Activated CD4-positive, alpha-beta T cell treated with anti-CD3 and anti-CD28 coated beads for 36 hours (primary cell): ENCODE measurements around the gene GLRA1. TPM values are rescaled to one million over a fixed set of nuclear protein-coding genes. Genes with fewer than 3 reads are reported as not detected.
"Not testable (repeated sequence)": the region's sequence is repeated elsewhere in the genome, so short reads cannot be mapped to it uniquely, and the experiment has no call there.

Experiments used
- ATAC-seq: fragments of 200-7000 bp; cut with Tn5 transposase; one replicate; pipeline ENCODE4 v1.10.0; 2021; ENCODE audit warnings: mild to moderate bottlenecking, moderate library complexity
- CTCF ChIA-PET: fragments of 350-600 bp; sonication (Branson Sonifier 250); formaldehyde crosslinking; loops from one replicate; lab custom pipeline; 2021; ENCODE audit warnings: antibody characterized with exemption; lab: Charles Lee
- POLR2A ChIA-PET: fragments of 350-600 bp; sonication (Branson Sonifier 250); formaldehyde crosslinking; loops from one replicate; lab custom pipeline; 2021; ENCODE audit warnings: antibody characterized with exemption, inconsistent platforms; lab: Charles Lee
- DNase-seq: peaks from one replicate; pipeline ENCODE4 v3.0.0-alpha.2; 2020
- H3K27ac Mint-ChIP-seq: one replicate; pipeline ENCODE4 v1.8.0; 2021; ENCODE audit warnings: mixed read lengths
- H3K27me3 Mint-ChIP-seq: one replicate; pipeline ENCODE4 v1.8.0; 2021; ENCODE audit warnings: mixed read lengths
- H3K36me3 Mint-ChIP-seq: one replicate; pipeline ENCODE4 v1.8.0; 2021; ENCODE audit warnings: low read depth, mixed read lengths
- H3K4me1 Mint-ChIP-seq: one replicate; pipeline ENCODE4 v1.8.0; 2021; ENCODE audit warnings: mixed read lengths
- H3K4me3 Mint-ChIP-seq: one replicate; pipeline ENCODE4 v1.8.0; 2021; ENCODE audit warnings: mild to moderate bottlenecking, moderate library complexity, mixed read lengths
- H3K9me3 Mint-ChIP-seq: one replicate; pipeline ENCODE4 v1.8.0; 2021; ENCODE audit warnings: low read depth, mixed read lengths
- intact Hi-C, 2 experiments: fragments of 100-400 bp; cut with DNase I in 1 of 2; cut with micrococcal nuclease in 1 of 2; formaldehyde crosslinking; loops; one replicate each; pipeline versions ENCODE4 v1.14.2 to v1.15.1; 2022 to 2024; cut with DNase I, micrococcal nuclease
- total RNA-seq, 2 experiments: library from RNA; stranded (reverse); gene quantifications; one replicate each; pipeline ENCODE4 v1.2.3, GENCODE V29; 2021

Gene GLRA1
- total RNA-seq, 2 experiments from 2014 or later = not detected

- intact Hi-C loops = no loop called here
- Mint-ChIP-seq H3K4me3 (no peak overlapping the region), H3K4me1 (no peaks in the 10 kb centered on the region), H3K27me3 (no peaks in the 10 kb centered on the region), H3K36me3 (no peaks in the 10 kb centered on the region), H3K9me3 (peaks cover 8% of the 10 kb centered on the region), H3K27ac (no peak overlapping the region)
- no peak for DNase-seq
- ATAC-seq = no peak
- CTCF ChIA-PET = interaction anchor here (0.6 to 0.7 kb wide), 2 partner anchors 22 to 266 kb away, joined by 3 read pairs; no protein-coding TSS in a partner anchor
- POLR2A ChIA-PET = no interaction called here
Observed at GRCh38 chr5:151881621-151882225, 42.9 kb downstream of the GLRA1 start.

DNA sequence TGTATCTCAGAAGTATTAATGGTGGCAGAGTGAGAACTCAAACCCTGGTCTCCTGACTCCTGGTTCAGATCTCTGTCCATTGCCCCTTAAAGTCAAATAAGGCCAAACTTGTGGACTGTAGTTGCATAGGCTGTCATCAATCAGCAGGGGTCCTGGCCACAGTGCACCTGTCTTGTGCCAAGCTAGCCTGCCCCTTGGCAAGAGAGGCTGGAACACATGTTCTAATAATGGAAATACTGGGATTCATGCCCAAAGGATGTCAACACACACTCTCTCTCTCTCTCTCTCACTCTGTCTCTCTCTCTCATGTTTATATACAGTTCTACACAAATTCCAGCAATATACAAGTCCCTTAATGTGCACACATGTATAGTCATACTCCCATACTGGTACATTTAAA, 44.3 kb downstream of the GLRA1 start:
- ChIA-PET POLR2A (no interaction called here), CTCF (no interaction called here)
- H3K4me3 Mint-ChIP-seq = no peak overlapping the region
- no peak overlapping the region for H3K27ac Mint-ChIP-seq
- DNase-seq (no peak), ATAC-seq (no peak)
- H3K36me3 Mint-ChIP-seq = no peaks in the 10 kb centered on the region
- no peaks in the 10 kb centered on the region for H3K4me1 Mint-ChIP-seq
- peaks cover 9% of the 10 kb centered on the region for H3K9me3 Mint-ChIP-seq
- no peaks in the 10 kb centered on the region for H3K27me3 Mint-ChIP-seq
- intact Hi-C loops = no loop called here

GRCh38 chr5:151873701-151874100, 51.0 kb downstream of the GLRA1 start:
- DNase-seq = no peak
- intact Hi-C loops = no loop called here
- no peak for ATAC-seq
- H3K36me3 Mint-ChIP-seq = no peaks in the 10 kb centered on the region
- peaks cover 9% of the 10 kb centered on the region for H3K9me3 Mint-ChIP-seq
- no peak overlapping the region for H3K4me3 Mint-ChIP-seq
- H3K27ac Mint-ChIP-seq = no peak overlapping the region
- ChIA-PET CTCF (no interaction called here), POLR2A (no interaction called here)
- no peaks in the 10 kb centered on the region for H3K27me3 Mint-ChIP-seq
- H3K4me1 Mint-ChIP-seq = peaks cover under 1% of the 10 kb centered on the region

GRCh38 chr5:151872701-151873100, 52.0 kb downstream of the GLRA1 start:
- Mint-ChIP-seq H3K4me3 (no peak overlapping the region), H3K27ac (no peak overlapping the region), H3K4me1 (peaks cover 2% of the 10 kb centered on the region), H3K27me3 (no peaks in the 10 kb centered on the region), H3K9me3 (peaks cover 5% of the 10 kb centered on the region), H3K36me3 (no peaks in the 10 kb centered on the region)
- ChIA-PET CTCF (no interaction called here), POLR2A (no interaction called here)
- ATAC-seq = no peak
- no peak for DNase-seq
- intact Hi-C loops = no loop called here

DNA sequence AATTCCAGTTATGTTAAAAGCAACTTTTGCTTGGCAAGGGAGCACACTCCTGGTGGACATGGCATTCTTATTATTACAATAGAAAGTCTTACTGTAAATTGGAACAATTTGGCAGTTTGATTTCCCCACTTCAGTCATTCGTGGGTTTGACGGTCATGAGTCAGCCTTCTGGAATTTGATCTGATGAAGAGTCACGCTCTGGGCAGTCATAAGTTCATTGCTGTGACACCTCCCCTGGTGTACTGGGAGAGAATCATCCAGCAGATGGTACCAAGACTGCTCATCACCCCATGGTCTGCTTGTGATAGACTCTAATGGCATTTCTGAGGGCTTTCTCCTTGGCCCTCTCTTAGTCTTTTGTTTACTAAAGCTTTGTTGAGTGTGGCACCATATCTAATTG, 53.8 kb downstream of the GLRA1 start:
- Mint-ChIP-seq H3K4me1 (peaks cover 2% of the 10 kb centered on the region), H3K27me3 (no peaks in the 10 kb centered on the region), H3K27ac (no peak overlapping the region), H3K36me3 (no peaks in the 10 kb centered on the region), H3K9me3 (no peaks in the 10 kb centered on the region), H3K4me3 (no peak overlapping the region)
- DNase-seq = no peak
- no peak for ATAC-seq
- intact Hi-C loops = no loop called here
- POLR2A ChIA-PET = no interaction called here
- CTCF ChIA-PET = no interaction called here

- CTCF ChIA-PET = no interaction called here
- intact Hi-C loops = no loop called here
- H3K27me3 Mint-ChIP-seq = no peaks in the 10 kb centered on the region
Observed at GRCh38 chr5:151870271-151870670, 54.4 kb downstream of the GLRA1 start.

DNA sequence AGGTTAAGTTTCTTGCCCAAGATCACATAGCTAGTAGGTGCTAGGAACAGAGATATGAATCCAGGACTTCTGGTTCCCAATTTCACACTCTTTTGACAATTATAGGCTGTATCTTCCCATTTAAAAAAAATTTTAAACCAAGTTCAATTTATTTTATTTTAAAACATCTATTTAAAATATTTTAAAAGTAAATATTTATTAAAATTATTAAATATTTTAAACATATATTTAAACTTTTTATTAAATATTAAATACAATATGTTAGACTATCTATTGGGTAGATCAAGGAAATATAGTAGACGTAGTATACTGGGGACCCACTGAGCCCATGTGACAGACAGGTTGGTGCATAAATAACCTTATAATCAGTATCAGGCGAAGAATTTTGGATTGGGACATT, 54.8 kb downstream of the GLRA1 start:
- Mint-ChIP-seq H3K27me3 (no peaks in the 10 kb centered on the region), H3K9me3 (no peaks in the 10 kb centered on the region), H3K4me3 (no peak overlapping the region), H3K27ac (no peak overlapping the region), H3K4me1 (peaks cover 2% of the 10 kb centered on the region), H3K36me3 (no peaks in the 10 kb centered on the region)
- intact Hi-C loops = no loop called here
- ATAC-seq (no peak), DNase-seq (no peak)
- CTCF ChIA-PET = no interaction called here
- POLR2A ChIA-PET = no interaction called here

More at GRCh38 chr5:151870271-151870670, 54.4 kb downstream of the GLRA1 start:
- H3K27ac Mint-ChIP-seq = no peak overlapping the region
- H3K4me3 Mint-ChIP-seq = no peak overlapping the region
- no peaks in the 10 kb centered on the region for H3K9me3 Mint-ChIP-seq
- ATAC-seq (no peak), DNase-seq (no peak)
- POLR2A ChIA-PET = no interaction called here
- no peaks in the 10 kb centered on the region for H3K36me3 Mint-ChIP-seq
- H3K4me1 Mint-ChIP-seq = peaks cover 2% of the 10 kb centered on the region

GRCh38 chr5:151868451-151868850, 56.2 kb downstream of the GLRA1 start:
- POLR2A ChIA-PET = no interaction called here
- intact Hi-C loops = no loop called here
- Mint-ChIP-seq H3K4me1 (peaks cover 2% of the 10 kb centered on the region), H3K36me3 (no peaks in the 10 kb centered on the region), H3K9me3 (no peaks in the 10 kb centered on the region), H3K27me3 (no peaks in the 10 kb centered on the region), H3K27ac (no peak overlapping the region), H3K4me3 (no peak overlapping the region)
- peak; percentile 51 for ATAC-seq
- peak; percentile 8 for DNase-seq
- CTCF ChIA-PET = interaction anchor here (0.7 to 1.0 kb wide), 3 partner anchors 14 to 44 kb away, joined by 3 read pairs; no protein-coding TSS in a partner anchor

DNA sequence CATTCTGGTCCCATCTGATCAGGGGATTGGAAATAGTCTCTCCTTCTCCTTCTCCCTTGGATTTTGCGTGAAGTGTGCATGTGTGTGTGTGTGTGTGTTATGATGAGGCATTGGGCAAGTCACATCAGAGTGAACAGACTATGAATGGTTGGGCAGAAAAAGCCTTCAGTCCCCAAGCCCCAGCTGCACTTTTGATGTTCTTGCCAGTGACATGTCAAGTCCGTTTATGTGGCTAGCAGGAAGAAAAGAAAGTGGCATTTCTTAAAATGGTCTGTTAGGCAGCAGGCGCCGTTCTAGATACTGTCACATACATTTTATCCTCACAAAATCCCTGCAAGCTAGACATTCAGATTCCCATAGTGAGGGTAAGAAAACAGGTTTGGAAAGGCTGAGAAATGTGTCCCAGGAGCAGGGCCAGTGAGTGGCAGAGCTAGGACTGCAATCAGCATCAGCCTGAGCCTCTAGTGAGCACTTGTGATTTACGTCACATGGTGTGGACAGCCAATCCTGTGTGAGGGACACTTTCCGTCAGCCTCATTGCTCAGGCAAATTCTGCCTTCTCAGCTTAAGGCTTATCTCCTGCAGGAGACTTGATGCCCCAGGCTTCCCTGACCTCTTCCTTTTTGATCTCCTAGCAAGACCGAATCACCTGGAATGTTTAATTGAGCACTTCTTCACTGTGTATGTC, 60.4 kb downstream of the GLRA1 start:
- ATAC-seq (no peak), DNase-seq (no peak)
- Mint-ChIP-seq H3K9me3 (no peaks in the 10 kb centered on the region), H3K27ac (no peak overlapping the region), H3K4me1 (peaks cover 2% of the 10 kb centered on the region), H3K36me3 (no peaks in the 10 kb centered on the region), H3K4me3 (no peak overlapping the region), H3K27me3 (no peaks in the 10 kb centered on the region)
- ChIA-PET CTCF (interaction anchor here (1.2 kb wide), 1 partner anchor 38 kb away, joined by 6 read pairs; no protein-coding TSS in a partner anchor), POLR2A (no interaction called here)
- intact Hi-C loops = no loop called here

DNA sequence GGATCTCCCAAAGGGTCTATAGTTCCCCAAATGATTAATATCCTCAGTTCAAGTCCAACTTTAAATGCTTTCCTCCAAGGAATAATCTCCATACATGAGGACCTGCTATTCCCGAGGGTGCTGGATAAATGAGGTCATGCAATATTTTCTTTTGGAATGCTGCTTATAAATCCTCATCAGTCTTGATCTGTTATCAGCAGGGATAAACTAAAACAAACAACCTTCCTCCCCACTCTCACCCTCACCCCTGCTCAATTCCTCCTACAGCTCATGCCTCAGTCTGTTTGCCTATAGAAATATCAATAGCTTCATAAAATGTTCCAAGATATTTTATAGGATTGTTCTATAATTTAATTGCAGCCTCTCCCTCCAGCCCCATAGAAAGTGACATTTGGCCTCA, 61.1 kb downstream of the GLRA1 start:
- Mint-ChIP-seq H3K4me3 (no peak overlapping the region), H3K4me1 (peaks cover under 1% of the 10 kb centered on the region), H3K27ac (no peak overlapping the region), H3K9me3 (no peaks in the 10 kb centered on the region), H3K36me3 (no peaks in the 10 kb centered on the region), H3K27me3 (no peaks in the 10 kb centered on the region)
- ChIA-PET POLR2A (no interaction called here), CTCF (no interaction called here)
- ATAC-seq (no peak), DNase-seq (no peak)
- intact Hi-C loops = no loop called here

- Mint-ChIP-seq H3K27ac (no peak overlapping the region), H3K4me1 (no peaks in the 10 kb centered on the region), H3K9me3 (no peaks in the 10 kb centered on the region), H3K36me3 (no peaks in the 10 kb centered on the region), H3K4me3 (no peak overlapping the region), H3K27me3 (no peaks in the 10 kb centered on the region)
- intact Hi-C loops = no loop called here
- ATAC-seq (no peak), DNase-seq (no peak)
- CTCF ChIA-PET = no interaction called here
- POLR2A ChIA-PET = no interaction called here
Observed at GRCh38 chr5:151862811-151863472, 61.7 kb downstream of the GLRA1 start.

- H3K9me3 Mint-ChIP-seq, ATAC-seq, CTCF ChIA-PET, H3K36me3 Mint-ChIP-seq, DNase-seq, POLR2A ChIA-PET, intact Hi-C loops, H3K4me3 Mint-ChIP-seq, H3K27me3 Mint-ChIP-seq, H3K27ac Mint-ChIP-seq, H3K4me1 Mint-ChIP-seq: not testable (repeated sequence)
Observed at GRCh38 chr5:151860867-151861266, 63.8 kb downstream of the GLRA1 start.
